Vagina (tissue), 2 donors: Measurements from ENCODE around the gene TFPI. TPM values are rescaled to one million over a fixed set of nuclear protein-coding genes. Genes with fewer than 3 reads are reported as not detected.

Experiments used
- DNase-seq, 2 donors: peaks; one replicate each; pipeline ENCODE4 v3.0.0-alpha.2; 2017; ENCODE audit errors: extremely low spot score in 2 of 2
- H3K27ac ChIP-seq: fragments of 200-600 bp; sonication (generic); one replicate; pipeline ENCODE4 v1.5.1; 2019
- H3K27me3 ChIP-seq: fragments of 200-600 bp; sonication (generic); one replicate; pipeline ENCODE4 v1.5.1; 2019
- H3K36me3 ChIP-seq, 2 donors: fragments of 200-600 bp; sonication (generic); one replicate each; pipeline ENCODE4 v1.5.1; 2017 to 2019
- H3K4me1 ChIP-seq: fragments of 200-600 bp; sonication (generic); one replicate; pipeline ENCODE4 v1.5.1; 2019
- H3K4me3 ChIP-seq, 2 donors: fragments of 200-600 bp; sonication (generic); 1 replicate in 1 of 2; 2 replicates in 1 of 2; pipeline ENCODE4 v1.5.1; 2016 to 2019
- H3K9me3 ChIP-seq: fragments of 200-600 bp; sonication (generic); one replicate; pipeline ENCODE4 v1.5.1; 2019
- POLR2A ChIP-seq, 2 donors: fragments of 450-650 bp; IDR thresholded peaks; one replicate each; pipeline ENCODE4 v1.6.1; 2017; ENCODE audit warnings: antibody characterized with exemption in 2 of 2, mild to moderate bottlenecking in 2 of 2, moderate library complexity in 2 of 2
- POLR2AphosphoS5 ChIP-seq, 2 donors: sonication (generic); formaldehyde crosslinking; IDR thresholded peaks; one replicate each; pipeline ENCODE4 v1.9.0; 2017; ENCODE audit warnings: antibody characterized with exemption in 2 of 2, mild to moderate bottlenecking in 2 of 2, low read depth in 1 of 2; ENCODE audit not compliant: insufficient read depth in 1 of 2
- intact Hi-C: fragments of 100-400 bp; cut with DNase I; formaldehyde crosslinking; loops from one replicate; pipeline ENCODE4 v1.15.1; 2023
- total RNA-seq: library from RNA; depleted of rRNA; stranded (reverse); fragments of >200 nt; gene quantifications from one replicate; pipeline ENCODE4 v1.2.3, GENCODE V29; 2016
- TF ChIP-seq, protein P1 (sequence below), 3 experiments: fragments of 450-650 bp in 2 of 3; fragments of 200-600 bp in 1 of 3; sonication (generic) in 1 of 3; IDR thresholded peaks; one replicate each; pipeline ENCODE4 v1.5.1; 2017 to 2019; ENCODE audit warnings: antibody characterized with exemption in 3 of 3, mild to moderate bottlenecking in 2 of 3, moderate library complexity in 2 of 3

Gene TFPI
- total RNA-seq, 1 donor from 2014 or later = 68.8 TPM

GRCh38 chr2:187532333-187533120 is 21.7 kb downstream of the TFPI start:
- intact Hi-C loops = no loop called here
- no peak for DNase-seq
- Histone ChIP-seq H3K4me1 (peaks cover 9% of the 10 kb centered on the region), H3K9me3 (no peaks in the 10 kb centered on the region), H3K4me3 (no peak overlapping the region), H3K27me3 (no peaks in the 10 kb centered on the region), H3K27ac (no peak overlapping the region), H3K36me3 (no peaks in the 10 kb centered on the region)
- TF ChIP-seq POLR2A (IDR thresholded peaks at IDR 0.05) (no peak), POLR2AphosphoS5 (IDR thresholded peaks at IDR 0.05; ENCODE audit: insufficient read depth in 1 of 2, low read depth in 1 of 2) (no peak)
- TF ChIP-seq, protein P1, sequence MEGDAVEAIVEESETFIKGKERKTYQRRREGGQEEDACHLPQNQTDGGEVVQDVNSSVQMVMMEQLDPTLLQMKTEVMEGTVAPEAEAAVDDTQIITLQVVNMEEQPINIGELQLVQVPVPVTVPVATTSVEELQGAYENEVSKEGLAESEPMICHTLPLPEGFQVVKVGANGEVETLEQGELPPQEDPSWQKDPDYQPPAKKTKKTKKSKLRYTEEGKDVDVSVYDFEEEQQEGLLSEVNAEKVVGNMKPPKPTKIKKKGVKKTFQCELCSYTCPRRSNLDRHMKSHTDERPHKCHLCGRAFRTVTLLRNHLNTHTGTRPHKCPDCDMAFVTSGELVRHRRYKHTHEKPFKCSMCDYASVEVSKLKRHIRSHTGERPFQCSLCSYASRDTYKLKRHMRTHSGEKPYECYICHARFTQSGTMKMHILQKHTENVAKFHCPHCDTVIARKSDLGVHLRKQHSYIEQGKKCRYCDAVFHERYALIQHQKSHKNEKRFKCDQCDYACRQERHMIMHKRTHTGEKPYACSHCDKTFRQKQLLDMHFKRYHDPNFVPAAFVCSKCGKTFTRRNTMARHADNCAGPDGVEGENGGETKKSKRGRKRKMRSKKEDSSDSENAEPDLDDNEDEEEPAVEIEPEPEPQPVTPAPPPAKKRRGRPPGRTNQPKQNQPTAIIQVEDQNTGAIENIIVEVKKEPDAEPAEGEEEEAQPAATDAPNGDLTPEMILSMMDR (IDR thresholded peaks at IDR 0.05) = no peak

- intact Hi-C loops = no loop called here
- H3K4me3 ChIP-seq = no peak overlapping the region
- DNase-seq = no peak
- H3K9me3 ChIP-seq = no peaks in the 10 kb centered on the region
- TF ChIP-seq POLR2A (IDR thresholded peaks at IDR 0.05) = no peak
- TF ChIP-seq POLR2AphosphoS5 (IDR thresholded peaks at IDR 0.05; ENCODE audit: insufficient read depth in 1 of 2, low read depth in 1 of 2) = no peak
- TF ChIP-seq, protein P1 (IDR thresholded peaks at IDR 0.05) = no peak
- H3K36me3 ChIP-seq = no peaks in the 10 kb centered on the region
- no peak overlapping the region for H3K27ac ChIP-seq
- peaks cover 20% of the 10 kb centered on the region for H3K4me1 ChIP-seq
- no peaks in the 10 kb centered on the region for H3K27me3 ChIP-seq
Observed at GRCh38 chr2:187529977-187530721, 24.1 kb downstream of the TFPI start.

DNA sequence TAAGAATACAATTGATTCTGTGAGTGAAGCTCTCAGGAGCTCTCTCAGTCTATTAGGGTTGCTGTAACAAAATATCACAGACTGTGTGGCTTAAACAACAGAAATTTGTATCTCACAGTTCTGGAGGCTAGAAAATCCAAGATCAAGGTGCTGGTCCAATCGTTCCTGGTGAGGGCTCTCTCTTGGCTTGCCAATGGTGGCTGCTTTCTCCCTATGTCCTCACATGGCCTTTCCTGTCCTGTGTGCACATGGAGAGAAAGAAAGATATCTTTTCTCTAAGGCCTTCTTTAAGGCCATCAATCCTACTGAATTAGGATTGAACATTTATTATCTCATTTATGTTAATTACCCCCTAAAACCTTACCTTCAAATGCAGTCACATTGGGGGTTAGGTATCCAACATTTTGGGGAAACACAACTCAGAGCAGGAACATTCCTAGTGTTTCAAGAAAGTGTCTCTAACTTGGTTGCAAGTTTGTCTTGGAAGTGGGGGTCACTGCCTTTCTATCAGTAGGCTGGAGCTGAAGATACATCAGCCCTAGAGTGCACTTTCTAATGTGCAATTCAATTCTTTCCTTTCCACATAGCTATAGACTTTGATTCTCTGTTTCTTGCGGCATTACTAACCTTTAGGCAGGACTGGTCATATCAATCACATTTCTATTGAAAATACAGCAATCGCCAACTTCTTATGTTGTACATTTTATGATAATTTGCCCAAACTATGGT is 24.8 kb downstream of the TFPI start:
- Histone ChIP-seq H3K9me3 (no peaks in the 10 kb centered on the region), H3K27me3 (no peaks in the 10 kb centered on the region), H3K36me3 (no peaks in the 10 kb centered on the region), H3K27ac (no peak overlapping the region), H3K4me1 (peaks cover 20% of the 10 kb centered on the region), H3K4me3 (no peak overlapping the region)
- no peak for DNase-seq
- no peak for TF ChIP-seq POLR2A (IDR thresholded peaks at IDR 0.05)
- TF ChIP-seq, protein P1 (IDR thresholded peaks at IDR 0.05) = no peak
- TF ChIP-seq POLR2AphosphoS5 (IDR thresholded peaks at IDR 0.05; ENCODE audit: insufficient read depth in 1 of 2, low read depth in 1 of 2) = no peak
- intact Hi-C loops = no loop called here

- DNase-seq = no peak
- H3K27me3 ChIP-seq = no peaks in the 10 kb centered on the region
- no peak for TF ChIP-seq POLR2AphosphoS5 (IDR thresholded peaks at IDR 0.05; ENCODE audit: insufficient read depth in 1 of 2, low read depth in 1 of 2)
- TF ChIP-seq, protein P1 (IDR thresholded peaks at IDR 0.05) = no peak
- no peak for TF ChIP-seq POLR2A (IDR thresholded peaks at IDR 0.05)
- intact Hi-C loops = no loop called here
- H3K36me3 ChIP-seq = no peaks in the 10 kb centered on the region
- no peak overlapping the region for H3K4me3 ChIP-seq
- H3K4me1 ChIP-seq = peaks cover 20% of the 10 kb centered on the region
- peak overlapping the region; percentile 48 for H3K27ac ChIP-seq
- H3K9me3 ChIP-seq = no peaks in the 10 kb centered on the region
Observed at GRCh38 chr2:187528042-187528441, 26.2 kb downstream of the TFPI start.
